SK-N-SH (cell line): ENCODE data around the gene ANKRD13B. TPM values are rescaled to one million over a fixed set of nuclear protein-coding genes. Genes with fewer than 3 reads are reported as not detected.

Experiments used
- CTCF ChIA-PET: fragments of 300-600, 350-600 bp; formaldehyde crosslinking; extraction: SDS; loops from one replicate; lab custom pipeline; 2021; lab: Yijun Ruan, JAX
- POLR2A ChIA-PET: fragments of 350-600 bp; sonication (Branson Sonifier 250); formaldehyde crosslinking; extraction: SDS; loops from one replicate; lab custom pipeline; 2020; ENCODE audit warnings: antibody characterized with exemption, inconsistent platforms; lab: Yijun Ruan, JAX
- DNase-seq: peaks from one replicate; pipeline ENCODE4 v3.0.0; 2012
- H2AFZ ChIP-seq: fragments of 200-600 bp; sonication (generic); 2 replicates; pipeline ENCODE4 v1.8.1; 2016; ENCODE audit warnings: antibody characterized with exemption, mild to moderate bottlenecking, low read depth
- H3F3A ChIP-seq: fragments of 200-600 bp; sonication (generic); replicated peaks from 2 replicates; pipeline ENCODE3; 2016; ENCODE audit warnings: antibody characterized with exemption, mild to moderate bottlenecking; ENCODE audit not compliant: insufficient read depth
- H3K27ac ChIP-seq, 2 experiments: fragments of 200-500 bp in 1 of 2; fragments of 200-600 bp in 1 of 2; sonication (Bioruptor generic) in 1 of 2; sonication (generic), shearing (Covaris generic) in 1 of 2; 2 replicates each; pipeline versions ENCODE4 v1.5.1 to v1.6.1; 2014 to 2016; ENCODE audit warnings: low read depth in 2 of 2, inconsistent platforms in 1 of 2, low read length in 1 of 2, mild to moderate bottlenecking in 1 of 2, mixed read lengths in 1 of 2
- H3K27me3 ChIP-seq: fragments of 200-600 bp; sonication (generic), shearing (Covaris generic); 2 replicates; pipeline ENCODE4 v1.6.1; 2016; ENCODE audit warnings: mixed run types; ENCODE audit not compliant: insufficient read depth
- H3K36me3 ChIP-seq, 2 experiments: fragments of 200-500 bp in 1 of 2; fragments of 200-600 bp in 1 of 2; sonication (Bioruptor generic) in 1 of 2; sonication (generic) in 1 of 2; replicated peaks in 1 of 2; 2 replicates each; pipeline versions ENCODE3 to v1.5.1; 2014 to 2016; ENCODE audit warnings: low read length in 1 of 2, mild to moderate bottlenecking in 1 of 2; ENCODE audit not compliant: insufficient read depth in 2 of 2, control insufficient read depth in 1 of 2
- H3K4me1 ChIP-seq, 2 experiments: fragments of 200-500 bp in 1 of 2; fragments of 200-600 bp in 1 of 2; sonication (Bioruptor generic) in 1 of 2; sonication (generic), shearing (Covaris generic) in 1 of 2; 2 replicates each; pipeline versions ENCODE4 v1.5.1 to v1.6.1; 2014 to 2016; ENCODE audit warnings: low read depth in 1 of 2, low read length in 1 of 2, mixed run types in 1 of 2; ENCODE audit not compliant: insufficient read depth in 2 of 2, control insufficient read depth in 1 of 2
- H3K4me2 ChIP-seq: fragments of 200-600 bp; sonication (generic), shearing (Covaris generic); 2 replicates; pipeline ENCODE4 v1.6.1; 2017; ENCODE audit warnings: mixed run types
- H3K4me3 ChIP-seq, 2 experiments: fragments of 200-500 bp in 1 of 2; fragments of 200-600 bp in 1 of 2; sonication (Bioruptor generic) in 1 of 2; sonication (generic), shearing (Covaris generic) in 1 of 2; 2 replicates each; pipeline versions ENCODE4 v1.5.1 to v1.8.1; 2014 to 2016; ENCODE audit warnings: low read depth in 2 of 2, inconsistent platforms in 1 of 2, low read length in 1 of 2, mild to moderate bottlenecking in 1 of 2, mixed read lengths in 1 of 2, moderate library complexity in 1 of 2
- H3K79me2 ChIP-seq: fragments of 200-600 bp; sonication (generic); 2 replicates; pipeline ENCODE4 v1.8.1; 2017; ENCODE audit warnings: mild to moderate bottlenecking; ENCODE audit not compliant: insufficient read depth
- H3K9ac ChIP-seq: fragments of 200-600 bp; sonication (generic); 2 replicates; pipeline ENCODE4 v1.6.1; 2017; ENCODE audit warnings: mixed run types
- H3K9me2 ChIP-seq: fragments of 200-600 bp; sonication (generic); 2 replicates; pipeline ENCODE4 v1.6.1; 2017; ENCODE audit warnings: mixed run types
- H3K9me3 ChIP-seq: fragments of 200-600 bp; sonication (generic); 2 replicates; pipeline ENCODE4 v1.6.1; 2017; ENCODE audit warnings: mixed run types, mild to moderate bottlenecking, moderate library complexity
- H4K20me1 ChIP-seq: fragments of 200-600 bp; sonication (generic); 2 replicates; pipeline ENCODE4 v1.6.1; 2017; ENCODE audit warnings: mild to moderate bottlenecking, mixed run types; ENCODE audit not compliant: insufficient read depth
- CHD2 ChIP-seq: fragments of 150-350 bp; IDR thresholded peaks from 2 replicates; pipeline ENCODE4 v1.6.1; 2018; ENCODE audit warnings: low read length; ENCODE audit not compliant: partially characterized antibody
- ELF1 ChIP-seq: IDR thresholded peaks from 2 replicates; pipeline ENCODE4 v1.4.0; 2012
- EP300 ChIP-seq, 2 experiments: IDR thresholded peaks; 2 replicates each; pipeline versions ENCODE4 v1.4.0 to v1.6.1; 2012; ENCODE audit warnings: borderline replicate concordance in 1 of 2, low read depth in 1 of 2, low read length in 1 of 2
- EZH2phosphoT487 ChIP-seq: fragments of 200-600 bp; sonication (generic); IDR thresholded peaks from 2 replicates; pipeline ENCODE4 v1.6.1; 2017; ENCODE audit warnings: low read depth, mixed run types, mild to moderate bottlenecking, antibody characterized with exemption, moderate library complexity, borderline replicate concordance
- FOXJ3 ChIP-seq: sonication (generic); formaldehyde crosslinking; IDR thresholded peaks from 2 replicates; pipeline ENCODE4 v1.5.1; 2020; ENCODE audit warnings: mild to moderate bottlenecking, missing genetic modification reagents
- GATA2 ChIP-seq: sonication (generic); formaldehyde crosslinking; IDR thresholded peaks from 2 replicates; pipeline ENCODE4 v1.5.0; 2020; ENCODE audit warnings: mild to moderate bottlenecking, missing genetic modification reagents
- IRF3 ChIP-seq: fragments of 150-350 bp; IDR thresholded peaks from 2 replicates; pipeline ENCODE4 v1.6.1; 2016; ENCODE audit warnings: mild to moderate bottlenecking, low read depth, low read length
- JUND ChIP-seq: IDR thresholded peaks from 2 replicates; pipeline ENCODE4 v1.4.0; 2012
- MAX ChIP-seq: IDR thresholded peaks from 2 replicates; pipeline ENCODE4 v1.4.0; 2012; ENCODE audit warnings: low read depth
- MXI1 ChIP-seq: IDR thresholded peaks from 2 replicates; pipeline ENCODE4 v1.6.1; 2012; ENCODE audit warnings: mild to moderate bottlenecking, low read depth, low read length, improper control_type of control experiment
- NFIC ChIP-seq: IDR thresholded peaks from 2 replicates; pipeline ENCODE4 v1.4.0; 2012; ENCODE audit warnings: borderline replicate concordance
- POLR2AphosphoS5 ChIP-seq: IDR thresholded peaks from 2 replicates; pipeline ENCODE4 v1.6.1; 2012; ENCODE audit warnings: low read depth, low read length
- RCOR1 ChIP-seq: fragments of 150-350 bp; IDR thresholded peaks from 2 replicates; pipeline ENCODE4 v1.6.1; 2017; ENCODE audit warnings: antibody characterized with exemption, low read length
- SMC3 ChIP-seq: IDR thresholded peaks from 2 replicates; pipeline ENCODE4 v1.6.1; 2012; ENCODE audit warnings: low read depth, low read length, improper control_type of control experiment
- TCF12 ChIP-seq: IDR thresholded peaks from 2 replicates; pipeline ENCODE4 v1.4.0; 2012
- USF1 ChIP-seq: IDR thresholded peaks from 2 replicates; pipeline ENCODE4 v1.4.0; 2012; ENCODE audit warnings: low read depth, borderline replicate concordance
- USF2 ChIP-seq: fragments of 150-350 bp; IDR thresholded peaks from 2 replicates; pipeline ENCODE4 v1.6.1; 2017; ENCODE audit warnings: antibody characterized with exemption, low read length, low read depth, borderline replicate concordance
- ZBTB33 ChIP-seq: IDR thresholded peaks from 2 replicates; pipeline ENCODE4 v1.4.0; 2012; ENCODE audit warnings: low read depth, borderline replicate concordance
- WGBS: methylation state at CpG from one replicate; pipeline ENCODE4 v1.1.6; 2017; ENCODE audit warnings: low lambda C conversion rate; 5-methylcytosine and 5-hydroxymethylcytosine counted together
- polyA plus RNA-seq, 3 experiments: library from polyadenylated mRNA; depleted of rRNA; stranded (reverse); fragments of >200 nt; gene quantifications; 2 replicates each; pipeline ENCODE4 v1.2.3, GENCODE V29; 2012

Gene ANKRD13B
- polyA plus RNA-seq, 1 of the 3 experiments (the other 2 are of a cell fraction), result 16.1 TPM

GRCh38 chr17:29610395-29610794 is 17.5 kb downstream of the ANKRD13B start (continued):
- no peak for TF ChIP-seq USF2
- TF ChIP-seq ELF1, result no peak
- no peak for TF ChIP-seq CHD2
- no peak for TF ChIP-seq EZH2phosphoT487
- TF ChIP-seq MXI1, result no peak
- no peak for TF ChIP-seq MAX
- no peak for TF ChIP-seq NFIC
- no peak for TF ChIP-seq IRF3

- ChIA-PET CTCF (no interaction called here), POLR2A (no interaction called here)
- no peaks in the 10 kb centered on the region for H3K9me3 ChIP-seq
- H3K9me2 ChIP-seq, result no peaks in the 10 kb centered on the region
- H3F3A ChIP-seq, result no peaks in the 10 kb centered on the region
- H3K4me2 ChIP-seq, result no peak overlapping the region
- H3K79me2 ChIP-seq, result no peaks in the 10 kb centered on the region
- no peaks in the 10 kb centered on the region for H3K27me3 ChIP-seq
- no peaks in the 10 kb centered on the region for H4K20me1 ChIP-seq
- H3K27ac ChIP-seq, result no peak overlapping the region
- WGBS, result 91% methylated on average over 11 of the region's 11 CpGs
- no peak overlapping the region for H3K4me3 ChIP-seq
- no peak overlapping the region for H2AFZ ChIP-seq
- H3K4me1 ChIP-seq, result peaks cover 0 to 2% of the 10 kb centered on the region in 2 experiments; a peak in 1 of 4 replicates
- TF ChIP-seq POLR2AphosphoS5 (no peak), GATA2 (CRISPR knock-in tag) (no peak), JUND (no peak), USF1 (no peak), MXI1 (no peak), EP300 (IDR thresholded peaks at IDR 0.05; ENCODE audit: borderline replicate concordance in 1 of 2, low read depth in 1 of 2, low read length in 1 of 2) (no peak), EZH2phosphoT487 (no peak), FOXJ3 (no peak), SMC3 (no peak), MAX (no peak), RCOR1 (no peak), TCF12 (no peak), ZBTB33 (no peak)
- no peak overlapping the region for H3K9ac ChIP-seq
- DNase-seq, result no peak
- peaks cover 0 to 34% of the 10 kb centered on the region in 2 experiments for H3K36me3 ChIP-seq
These were observed 18.6 kb downstream of the ANKRD13B start for GRCh38 chr17:29611351-29612093.
